ENCODE measurements around the gene GNG12.

DNA sequence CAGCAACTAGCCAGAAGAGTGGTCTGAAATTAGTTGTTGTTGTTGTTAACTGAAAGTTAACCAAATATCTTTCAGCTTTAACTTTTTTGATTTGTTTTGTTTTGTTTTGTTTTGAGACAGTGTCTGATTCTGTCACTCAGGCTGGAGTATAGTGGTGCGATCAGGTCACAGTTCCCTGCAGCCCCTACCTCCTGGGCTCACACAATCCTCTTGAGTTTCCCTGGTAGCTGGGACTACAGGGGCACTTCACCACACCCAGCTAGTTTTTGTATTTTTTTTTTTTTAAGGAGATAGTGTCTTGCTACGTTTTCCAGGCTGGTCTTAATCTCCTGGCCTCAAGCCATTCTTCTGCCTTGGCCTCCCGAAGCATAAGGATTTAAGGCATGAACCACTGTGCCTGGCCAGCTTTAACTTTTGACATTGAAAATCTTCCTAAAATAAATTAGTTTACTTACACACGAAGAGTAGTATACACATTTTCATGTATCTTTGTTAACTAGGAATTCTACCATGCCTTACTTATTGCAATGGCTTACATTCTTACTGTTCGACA lies 45.0 kb downstream of the GNG12 start:
- TF ChIP-seq, protein P1, sequence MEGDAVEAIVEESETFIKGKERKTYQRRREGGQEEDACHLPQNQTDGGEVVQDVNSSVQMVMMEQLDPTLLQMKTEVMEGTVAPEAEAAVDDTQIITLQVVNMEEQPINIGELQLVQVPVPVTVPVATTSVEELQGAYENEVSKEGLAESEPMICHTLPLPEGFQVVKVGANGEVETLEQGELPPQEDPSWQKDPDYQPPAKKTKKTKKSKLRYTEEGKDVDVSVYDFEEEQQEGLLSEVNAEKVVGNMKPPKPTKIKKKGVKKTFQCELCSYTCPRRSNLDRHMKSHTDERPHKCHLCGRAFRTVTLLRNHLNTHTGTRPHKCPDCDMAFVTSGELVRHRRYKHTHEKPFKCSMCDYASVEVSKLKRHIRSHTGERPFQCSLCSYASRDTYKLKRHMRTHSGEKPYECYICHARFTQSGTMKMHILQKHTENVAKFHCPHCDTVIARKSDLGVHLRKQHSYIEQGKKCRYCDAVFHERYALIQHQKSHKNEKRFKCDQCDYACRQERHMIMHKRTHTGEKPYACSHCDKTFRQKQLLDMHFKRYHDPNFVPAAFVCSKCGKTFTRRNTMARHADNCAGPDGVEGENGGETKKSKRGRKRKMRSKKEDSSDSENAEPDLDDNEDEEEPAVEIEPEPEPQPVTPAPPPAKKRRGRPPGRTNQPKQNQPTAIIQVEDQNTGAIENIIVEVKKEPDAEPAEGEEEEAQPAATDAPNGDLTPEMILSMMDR (IDR thresholded peaks at IDR 0.05) = no peak
- TF ChIP-seq POLR2A (IDR thresholded peaks at IDR 0.05) = no peak

Data from heart left ventricle (tissue), 13 donors.